ENCODE data around the gene POLA2.

The POLA2 gene

GRCh38 chr11:65286686-65287085 is 24.9 kb downstream of the POLA2 start:
- DNase-seq (ENCODE audit: low read depth) = no peak

GRCh38 chr11:65287601-65288000 is 25.8 kb downstream of the POLA2 start:
- no peak for DNase-seq (ENCODE audit: low read depth)

GRCh38 chr11:65288706-65289536 is 27.2 kb downstream of the POLA2 start:
- DNase-seq (ENCODE audit: low read depth) = no peak

GRCh38 chr11:65290448-65291165 is 28.8 kb downstream of the POLA2 start:
- DNase-seq (ENCODE audit: low read depth) = peak; percentile 99

DNA sequence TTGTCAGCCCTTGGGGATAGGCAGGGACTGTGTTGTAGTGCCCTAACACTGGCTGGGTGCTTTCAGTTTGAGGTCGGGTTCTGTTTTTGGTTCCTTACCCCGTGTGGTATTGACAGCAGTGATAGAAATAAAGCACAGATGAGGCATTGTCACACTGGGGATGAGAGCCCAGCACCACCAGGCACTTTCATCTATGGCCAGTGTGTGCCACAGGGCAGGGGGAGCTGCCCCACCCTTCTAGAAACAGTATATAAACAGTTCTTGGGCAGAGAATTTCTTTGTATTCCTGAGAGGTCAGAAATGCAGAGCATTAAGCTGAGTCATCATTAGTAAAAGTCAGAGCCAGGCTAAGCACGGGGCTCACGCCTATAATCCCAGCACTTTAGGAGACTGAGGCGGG is 29.9 kb downstream of the POLA2 start:
- no peak for DNase-seq (ENCODE audit: low read depth)

GRCh38 chr11:65292890-65293289 is 31.1 kb downstream of the POLA2 start:
- no peak for DNase-seq (ENCODE audit: low read depth)

GRCh38 chr11:65293909-65294381 is 32.2 kb downstream of the POLA2 start:
- no peak for DNase-seq (ENCODE audit: low read depth)

DNA sequence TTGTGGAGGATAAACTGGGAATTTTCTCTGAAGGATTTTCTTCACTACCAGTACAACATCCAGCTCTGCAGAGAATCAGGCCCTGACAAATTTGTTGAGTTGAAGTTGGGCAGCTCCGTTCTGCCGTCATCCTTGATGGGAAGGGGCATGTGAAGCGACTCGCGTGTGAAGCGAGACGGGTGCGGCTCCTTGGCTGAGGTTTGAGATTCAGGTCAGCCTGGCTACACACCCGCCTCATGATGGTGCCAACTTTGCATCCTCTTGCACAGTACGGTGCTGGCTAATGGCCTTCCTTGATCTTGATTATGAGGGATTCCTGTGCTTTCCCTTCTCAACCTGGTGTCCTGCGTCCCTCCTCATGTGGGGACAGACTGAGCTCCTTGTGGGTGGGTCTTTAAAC is 33.2 kb downstream of the POLA2 start:
- no peak for DNase-seq (ENCODE audit: low read depth)

DNA sequence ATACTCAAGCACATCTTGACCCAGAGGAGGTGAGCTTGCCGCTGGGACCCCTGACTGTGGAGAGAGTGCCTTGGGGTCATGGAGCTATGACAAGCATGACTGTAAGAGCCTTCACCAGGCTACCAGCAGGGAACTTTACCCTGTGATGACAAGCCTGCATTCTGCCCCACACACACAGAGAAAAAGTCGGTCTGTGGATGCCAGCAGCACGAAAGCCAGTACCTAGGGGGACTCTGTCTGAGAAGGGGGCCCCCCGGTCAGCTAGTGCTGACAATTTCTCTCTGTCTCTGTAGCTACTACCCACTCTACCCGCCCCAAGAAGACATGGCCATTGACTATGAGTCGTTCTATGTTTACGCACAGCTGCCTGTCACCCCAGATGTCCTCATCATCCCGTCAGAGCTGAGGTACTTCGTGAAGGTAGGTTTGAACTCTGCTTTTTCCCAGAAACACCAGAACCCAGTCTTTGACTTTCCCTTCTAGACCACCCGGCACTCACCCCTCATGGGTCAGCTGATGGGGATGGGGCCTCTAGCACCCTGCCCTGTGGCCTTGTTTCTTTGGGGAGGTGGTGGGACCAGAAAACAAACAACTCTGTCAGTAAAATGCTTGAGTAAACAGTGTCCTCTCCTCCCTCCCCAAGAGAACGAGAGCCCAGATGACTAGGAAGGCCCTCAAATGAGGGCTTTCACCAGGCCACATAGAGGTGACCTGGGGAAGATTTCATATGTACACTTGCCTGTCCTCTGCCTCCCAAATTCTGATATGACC is 34.0 kb downstream of the POLA2 start:
- DNase-seq (ENCODE audit: low read depth) = no peak

- DNase-seq (ENCODE audit: low read depth) = no peak
Measured at GRCh38 chr11:65297026-65297672, 35.4 kb downstream of the POLA2 start.

DNA sequence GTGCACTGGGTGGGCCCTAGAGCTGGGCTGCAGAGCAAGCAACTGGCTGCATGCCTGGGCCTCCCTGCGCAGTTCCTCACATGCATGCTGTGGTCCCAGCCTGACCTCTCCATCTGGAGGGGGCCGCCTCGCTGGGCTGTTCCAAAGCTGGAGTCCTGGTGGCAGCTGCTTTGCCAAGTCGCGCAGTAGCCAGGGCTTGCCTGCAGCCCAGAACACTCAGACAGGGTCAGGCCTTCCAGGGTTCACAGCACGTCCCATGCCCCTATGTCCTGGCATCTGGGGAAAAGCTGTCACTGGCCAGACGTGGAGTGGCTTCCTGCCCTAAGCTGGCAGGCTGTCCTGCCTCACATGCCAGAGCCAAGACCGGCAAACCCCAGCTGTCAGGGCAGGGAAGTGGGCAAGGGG is 36.4 kb downstream of the POLA2 start:
- DNase-seq (ENCODE audit: low read depth) = no peak

DNA sequence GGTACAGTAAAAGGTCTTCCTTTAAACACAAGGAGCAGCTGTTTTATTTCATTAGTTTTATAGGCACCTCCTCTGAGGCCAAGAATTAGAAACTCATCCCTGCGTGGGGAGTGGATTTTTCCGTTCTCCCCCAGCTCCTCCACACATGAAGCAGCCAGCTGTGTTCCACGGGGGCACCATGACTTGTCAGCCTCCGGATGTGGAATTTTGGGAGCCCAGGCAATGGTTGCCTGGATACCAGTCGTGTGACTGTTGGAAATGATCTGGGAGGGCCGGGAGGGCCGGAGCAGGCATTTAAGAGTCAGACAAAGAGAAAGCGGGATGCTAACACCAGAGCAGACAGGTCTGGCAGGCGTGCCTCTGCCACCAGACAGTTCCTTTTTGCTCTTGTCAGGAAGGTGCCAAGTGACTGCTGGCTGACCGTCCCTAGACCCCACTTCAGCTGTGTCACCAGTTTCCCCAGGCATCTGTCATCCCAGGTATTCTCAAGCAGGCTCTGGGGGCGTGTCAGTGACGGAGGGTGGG is 37.0 kb downstream of the POLA2 start:
- DNase-seq (ENCODE audit: low read depth) = peak; percentile 75

DNA sequence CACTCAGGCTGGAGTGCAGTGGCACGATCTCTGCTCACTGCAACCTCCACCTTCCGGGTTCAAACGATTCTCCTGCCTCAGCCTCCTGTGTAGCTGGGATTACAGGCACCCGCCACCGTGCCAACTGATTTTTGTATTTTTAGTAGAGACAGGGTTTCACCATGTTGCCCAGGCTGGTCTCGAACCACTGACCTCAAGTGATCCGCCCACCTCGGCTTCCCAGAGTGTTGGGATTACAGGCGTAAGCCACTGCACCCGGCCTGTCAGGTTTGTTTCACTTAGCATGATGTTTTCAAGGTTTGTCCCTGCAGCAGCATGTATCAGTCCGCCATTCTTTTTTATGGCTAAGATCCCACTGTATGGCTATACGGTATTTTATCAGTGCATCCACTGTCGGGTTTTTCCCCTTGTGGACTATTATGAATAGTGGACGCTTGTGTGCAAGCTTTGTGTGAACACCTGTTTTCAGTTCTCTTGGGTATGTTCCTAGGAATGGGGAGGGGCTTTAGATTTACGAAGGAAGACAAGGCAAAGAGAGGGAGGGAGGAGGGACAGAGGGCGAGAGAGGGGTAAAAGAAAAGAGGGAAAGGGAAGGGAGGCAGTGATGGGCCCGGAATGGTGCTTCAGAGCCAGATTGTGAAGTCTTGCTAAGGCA is 39.0 kb downstream of the POLA2 start:
- no peak for DNase-seq (ENCODE audit: low read depth)

DNA sequence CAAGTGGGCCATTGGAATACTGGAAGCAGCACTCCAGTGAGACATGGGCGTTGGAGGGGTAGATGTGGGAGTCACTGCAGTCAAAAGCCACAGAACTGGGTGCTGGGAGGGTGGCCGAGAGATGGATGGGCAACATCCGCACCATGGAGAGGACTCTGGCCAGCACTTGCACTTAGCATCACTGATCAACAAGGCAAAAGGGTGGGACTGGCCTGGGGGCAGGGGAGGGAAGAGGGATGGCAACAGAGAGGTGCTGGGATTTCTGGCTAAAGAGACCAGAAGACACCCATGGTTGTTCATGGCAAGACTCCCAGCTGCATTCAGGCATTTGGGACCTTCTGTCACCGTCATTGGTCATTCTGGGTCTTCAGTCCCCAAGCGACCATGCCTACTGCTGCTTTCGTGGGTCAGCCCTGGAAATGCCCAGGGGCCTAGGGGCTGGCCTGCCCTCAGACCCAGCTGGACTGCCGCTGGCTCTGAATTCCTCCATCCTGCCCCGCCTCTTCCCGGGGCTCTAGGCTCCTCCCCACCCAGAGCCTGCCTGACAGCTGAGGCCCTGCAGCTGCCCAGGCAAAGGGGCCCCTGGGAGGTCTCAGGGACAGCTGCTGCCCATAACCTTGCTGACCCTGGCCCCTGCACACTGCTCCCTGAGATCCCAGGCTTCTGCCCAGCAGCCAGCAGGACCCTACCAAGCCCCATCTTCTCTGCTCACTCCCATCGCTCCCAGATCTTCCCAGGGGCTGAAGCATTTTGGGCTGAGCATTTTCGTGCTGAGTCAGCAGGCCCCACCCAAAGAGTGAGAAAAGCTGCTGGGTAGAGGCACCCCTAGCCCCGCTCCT is 39.9 kb downstream of the POLA2 start:
- no peak for DNase-seq (ENCODE audit: low read depth)

GRCh38 chr11:65303555-65303954 is 41.8 kb downstream of the POLA2 start:
- DNase-seq (ENCODE audit: low read depth) = no peak

DNA sequence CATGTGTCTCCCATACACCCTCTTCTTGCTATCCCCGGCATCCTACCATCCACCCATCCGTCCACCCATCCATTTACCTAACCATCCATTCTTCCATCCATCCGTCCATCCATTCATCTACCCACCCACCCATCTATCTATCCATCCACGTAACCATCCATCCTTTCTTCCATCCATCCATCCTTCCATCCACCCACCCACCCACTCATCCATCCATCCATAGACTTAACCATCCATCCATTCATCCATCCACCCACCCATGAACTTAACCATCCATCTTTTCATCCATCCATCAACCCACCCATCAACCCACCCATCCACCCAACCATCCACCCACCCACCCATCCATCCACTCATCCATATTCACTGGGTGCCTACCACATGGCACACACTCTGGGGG is 42.3 kb downstream of the POLA2 start:
- no peak for DNase-seq (ENCODE audit: low read depth)

GRCh38 chr11:65304613-65305012 is 42.9 kb downstream of the POLA2 start:
- DNase-seq (ENCODE audit: low read depth) = no peak

DNA sequence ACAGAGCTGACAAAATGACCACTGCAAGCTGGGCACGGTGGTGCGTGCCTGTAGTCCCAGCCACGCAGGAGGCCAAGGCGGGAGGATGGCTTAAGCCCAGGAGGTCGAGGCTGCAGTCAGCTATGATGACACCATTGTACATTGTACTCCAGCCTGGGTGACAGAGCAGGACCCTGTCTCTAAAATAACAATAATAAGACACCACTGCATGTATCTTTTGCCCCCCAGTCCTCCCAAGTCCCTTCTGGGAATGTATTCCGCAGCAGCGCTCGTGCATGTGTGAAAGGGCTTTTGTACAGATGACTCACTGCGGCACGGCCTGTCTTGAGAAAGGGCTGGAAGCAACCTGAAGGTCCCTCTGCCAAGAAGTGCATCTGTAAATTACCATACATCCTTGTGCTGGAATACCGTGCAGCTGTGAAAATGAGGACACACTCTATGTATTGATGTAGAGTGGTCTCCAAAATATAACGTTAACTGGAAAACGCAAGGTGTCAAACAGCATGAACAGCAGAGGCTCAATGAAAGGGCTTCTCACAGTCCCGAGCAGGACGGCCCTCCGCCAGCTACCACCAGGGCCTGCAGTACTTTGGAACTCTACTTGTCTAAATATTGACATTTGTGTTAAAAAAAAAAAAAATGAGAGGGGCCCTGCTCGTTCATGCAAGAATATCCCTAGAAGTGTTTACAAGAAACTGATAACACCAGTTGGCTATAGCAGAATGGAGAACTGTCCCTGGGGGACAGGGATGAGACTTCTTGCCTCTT is 43.9 kb downstream of the POLA2 start:
- DNase-seq (ENCODE audit: low read depth) = no peak
